T-cell (primary cell): ENCODE results near the gene TK2. TPM values are rescaled to one million over a fixed set of nuclear protein-coding genes. Genes with fewer than 3 reads are reported as not detected.
"Not testable (repeated sequence)": the region's sequence is repeated elsewhere in the genome, so short reads cannot be mapped to it uniquely, and the experiment has no call there.

Experiments used
- ATAC-seq, 4 experiments: fragments of 200-7000 bp in 3 of 4; fragments of 150-1000 bp in 1 of 4; cut with Tn5 transposase; replicated peaks in 1 of 4; 1 replicate in 3 of 4; 2 replicates in 1 of 4; pipeline ENCODE4 v1.10.0; 2021; ENCODE audit warnings: moderate library complexity in 3 of 4, mild to moderate bottlenecking in 2 of 4, moderate number of reproducible peaks in 1 of 4
- CTCF ChIA-PET, 2 donors: fragments of 300-600 bp; sonication (Branson Sonifier 250); formaldehyde crosslinking; loops; one replicate each; lab custom pipeline; 2022; ENCODE audit warnings: antibody characterized with exemption in 2 of 2; lab: Charles Lee
- POLR2A ChIA-PET, 2 donors: fragments of 300-600 bp; sonication (Branson Sonifier 250); formaldehyde crosslinking; loops; one replicate each; lab custom pipeline; 2022; ENCODE audit warnings: antibody characterized with exemption in 2 of 2; lab: Charles Lee
- DNase-seq, 35 experiments: peaks; one replicate each; pipeline versions ENCODE4 v3.0.0 to v3.0.0-alpha.2; 2013 to 2023
- H3K27ac ChIP-seq: one replicate; pipeline ENCODE4 v1.5.1; 2013; ENCODE audit warnings: low read length
- H3K27me3 ChIP-seq, 2 experiments: replicated peaks in 1 of 2; 1 replicate in 1 of 2; 2 replicates in 1 of 2; pipeline versions ENCODE4 v1.6.1 to v1.7.0; 2013; ENCODE audit warnings: low read length in 1 of 2, mixed read lengths in 1 of 2; ENCODE audit not compliant: control insufficient read depth in 2 of 2, insufficient read depth in 2 of 2; ENCODE audit errors: extremely low read depth in 1 of 2
- H3K36me3 ChIP-seq, 2 donors: 1 replicate in 1 of 2; 2 replicates in 1 of 2; pipeline versions ENCODE4 v1.6.1 to v1.7.0; 2013; ENCODE audit warnings: low read length in 1 of 2; ENCODE audit not compliant: control insufficient read depth in 2 of 2, insufficient read depth in 1 of 2; ENCODE audit errors: extremely low read depth in 1 of 2
- H3K4me1 ChIP-seq, 2 experiments: 1 replicate in 1 of 2; 2 replicates in 1 of 2; pipeline versions ENCODE4 v1.6.1 to v1.7.0; 2013; ENCODE audit warnings: low read length in 2 of 2, mixed read lengths in 1 of 2; ENCODE audit not compliant: insufficient read depth in 2 of 2, control insufficient read depth in 1 of 2; ENCODE audit errors: extremely low read depth in 1 of 2
- H3K4me3 ChIP-seq, 2 donors: 1 replicate in 1 of 2; 2 replicates in 1 of 2; pipeline versions ENCODE4 v1.5.1 to v1.7.0; 2013; ENCODE audit warnings: mild to moderate bottlenecking in 2 of 2, low read length in 1 of 2, moderate library complexity in 1 of 2; ENCODE audit not compliant: control insufficient read depth in 1 of 2; ENCODE audit errors: extremely low read depth in 1 of 2
- H3K9me3 ChIP-seq: 2 replicates; pipeline ENCODE4 v1.7.0; 2013
- H3K27ac Mint-ChIP-seq, 2 donors: one replicate each; pipeline ENCODE4 v1.8.0; 2020 to 2021; ENCODE audit warnings: mild to moderate bottlenecking in 2 of 2, mixed read lengths in 2 of 2
- H3K27me3 Mint-ChIP-seq, 2 donors: one replicate each; pipeline ENCODE4 v1.8.0; 2021 to 2022; ENCODE audit warnings: mixed read lengths in 2 of 2
- H3K36me3 Mint-ChIP-seq: one replicate; pipeline ENCODE4 v1.8.0; 2021; ENCODE audit warnings: mixed read lengths
- H3K4me1 Mint-ChIP-seq, 3 donors: one replicate each; pipeline ENCODE4 v1.8.0; 2020 to 2022; ENCODE audit warnings: mixed read lengths in 3 of 3, mild to moderate bottlenecking in 1 of 3
- H3K4me3 Mint-ChIP-seq, 3 donors: one replicate each; pipeline ENCODE4 v1.8.0; 2020 to 2022; ENCODE audit warnings: mild to moderate bottlenecking in 3 of 3, mixed read lengths in 3 of 3, moderate library complexity in 3 of 3
- H3K9me3 Mint-ChIP-seq, 3 donors: one replicate each; pipeline ENCODE4 v1.8.0; 2020 to 2022; ENCODE audit warnings: mixed read lengths in 3 of 3
- whole genome bisulfite sequencing: methylation state at CpG from one replicate; pipeline ENCODE4 v1.1.5; 2013; ENCODE audit warnings: missing lambda C conversion rate; ENCODE audit not compliant: insufficient coverage; 5-methylcytosine and 5-hydroxymethylcytosine counted together
- total RNA-seq, 35 experiments: library from RNA in 6 of 35; stranded (reverse) in 6 of 35; fragments of 120-200 nt in 1 of 35; gene quantifications; one replicate each; pipeline versions ENCODE4 v1.2.1 to v1.2.4 and lab custom pipeline; 2013 to 2026

TK2 gene
- total RNA-seq, 5 donors from 2014 or later (not counting 1 experiment from before 2014, with no cell fraction given): 4.6 to 10.8 (median 8.4) TPM

- Mint-ChIP-seq H3K36me3 (no peaks in the 10 kb centered on the region), H3K27me3 (no peaks in the 10 kb centered on the region), H3K4me1 (peaks cover 70 to 86% (median 78%) of the 10 kb centered on the region in 3 donors), H3K27ac (peak overlapping the region; percentile 96 to 99), H3K9me3 (no peaks in the 10 kb centered on the region), H3K4me3 (peak overlapping the region in 1 of 3 donors; percentile 73)
- DNase-seq (no peak), ATAC-seq (no peak)
- Histone ChIP-seq H3K27ac (peak overlapping the region; percentile 96), H3K4me1 (peaks cover 43 to 75% of the 10 kb centered on the region in 2 experiments), H3K27me3 (no peaks in the 10 kb centered on the region), H3K36me3 (no peaks in the 10 kb centered on the region), H3K9me3 (no peaks in the 10 kb centered on the region), H3K4me3 (no peak overlapping the region)
- CTCF ChIA-PET: interaction anchor here in 1 of 2 donors (0.7 to 1.0 kb wide), 2 partner anchors 33 to 45 kb away, joined by 4 to 5 read pairs; no protein-coding TSS in a partner anchor
- POLR2A ChIA-PET: no interaction called here
- 100% methylated on average over 6 of the region's 8 CpGs for WGBS
Observed at GRCh38 chr16:66517586-66518263, 32.2 kb downstream of the TK2 start.

GRCh38 chr16:66516808-66517585 is 32.9 kb downstream of the TK2 start:
- peaks cover under 1% of the 10 kb centered on the region for H3K36me3 Mint-ChIP-seq
- DNase-seq (peak; percentile 40 to 86 (median 69)), ATAC-seq (peak; percentile 73 to 87 (median 78))
- H3K4me1 ChIP-seq: peaks cover 37 to 67% of the 10 kb centered on the region in 2 experiments
- H3K27me3 Mint-ChIP-seq: no peaks in the 10 kb centered on the region
- no peaks in the 10 kb centered on the region for H3K9me3 ChIP-seq
- peak overlapping the region; percentile 96 to 99 for H3K27ac Mint-ChIP-seq
- H3K4me3 ChIP-seq: no peak overlapping the region
- no peaks in the 10 kb centered on the region for H3K9me3 Mint-ChIP-seq
- no peaks in the 10 kb centered on the region for H3K36me3 ChIP-seq
- CTCF ChIA-PET: interaction anchor here in 1 of 2 donors (0.7 to 1.0 kb wide), 2 partner anchors 34 to 45 kb away, joined by 4 to 5 read pairs; no protein-coding TSS in a partner anchor
- H3K27ac ChIP-seq: peak overlapping the region; percentile 96
- peak overlapping the region; percentile 34 to 73 (median 65) for H3K4me3 Mint-ChIP-seq
- 20% methylated on average over 6 of the region's 15 CpGs for whole genome bisulfite sequencing
- peaks cover 65 to 81% (median 71%) of the 10 kb centered on the region in 3 donors for H3K4me1 Mint-ChIP-seq
- POLR2A ChIA-PET: no interaction called here
- H3K27me3 ChIP-seq: no peaks in the 10 kb centered on the region

GRCh38 chr16:66516509-66516807 is 33.5 kb downstream of the TK2 start:
- H3K4me3 ChIP-seq: no peak overlapping the region
- Mint-ChIP-seq H3K27me3 (no peaks in the 10 kb centered on the region), H3K36me3 (peaks cover 2% of the 10 kb centered on the region), H3K4me3 (peak overlapping the region; percentile 34 to 73 (median 62)), H3K4me1 (peaks cover 63 to 81% (median 68%) of the 10 kb centered on the region in 3 donors), H3K9me3 (no peaks in the 10 kb centered on the region), H3K27ac (peak overlapping the region; percentile 96 to 99)
- 55% methylated on average over 6 of the region's 8 CpGs for WGBS
- H3K9me3 ChIP-seq: no peaks in the 10 kb centered on the region
- no peaks in the 10 kb centered on the region for H3K36me3 ChIP-seq
- no peaks in the 10 kb centered on the region for H3K27me3 ChIP-seq
- H3K27ac ChIP-seq: peak overlapping the region; percentile 96
- H3K4me1 ChIP-seq: peaks cover 32 to 62% of the 10 kb centered on the region in 2 experiments
- ATAC-seq (peak in 1 of 4 experiments; percentile 14), DNase-seq (no peak)
- ChIA-PET CTCF (no interaction called here), POLR2A (no interaction called here)

- Mint-ChIP-seq H3K27ac (peak overlapping the region; percentile 96 to 99), H3K27me3 (no peaks in the 10 kb centered on the region), H3K4me1 (peaks cover 57 to 75% (median 61%) of the 10 kb centered on the region in 3 donors), H3K36me3 (peaks cover 2% of the 10 kb centered on the region), H3K9me3 (no peaks in the 10 kb centered on the region), H3K4me3 (peak overlapping the region; percentile 34 to 73 (median 62))
- H3K4me1 ChIP-seq: peaks cover 26 to 56% of the 10 kb centered on the region in 2 experiments
- POLR2A ChIA-PET: no interaction called here
- peak overlapping the region; percentile 96 for H3K27ac ChIP-seq
- no peaks in the 10 kb centered on the region for H3K36me3 ChIP-seq
- H3K27me3 ChIP-seq: no peaks in the 10 kb centered on the region
- H3K9me3 ChIP-seq: no peaks in the 10 kb centered on the region
- CTCF ChIA-PET: interaction anchor here (0.5 to 0.9 kb wide), 2 partner anchors 20 to 24 kb away, joined by 4 to 11 read pairs; no protein-coding TSS in a partner anchor
- H3K4me3 ChIP-seq: no peak overlapping the region
- no peak for ATAC-seq
- 79% methylated on average over 8 of the region's 12 CpGs for WGBS
- peak in 1 of 35 experiments; percentile 25 for DNase-seq
Observed at GRCh38 chr16:66515596-66516508, 34.1 kb downstream of the TK2 start.

- POLR2A ChIA-PET, H3K27me3 ChIP-seq, H3K36me3 Mint-ChIP-seq, H3K9me3 Mint-ChIP-seq, H3K27me3 Mint-ChIP-seq, H3K4me3 ChIP-seq, ATAC-seq, H3K36me3 ChIP-seq, H3K9me3 ChIP-seq: not testable (repeated sequence)
- peak in 1 of 35 experiments; percentile 11 for DNase-seq
- WGBS: 91% methylated on average over 7 of the region's 10 CpGs
- H3K27ac ChIP-seq: peak overlapping the region; percentile 96
- Mint-ChIP-seq H3K4me3 (peak overlapping the region in 1 of 3 donors; percentile 73), H3K4me1 (peaks cover 49 to 68% (median 54%) of the 10 kb centered on the region in 3 donors), H3K27ac (peak overlapping the region; percentile 96 to 99)
- peaks cover 19 to 48% of the 10 kb centered on the region in 2 experiments for H3K4me1 ChIP-seq
- CTCF ChIA-PET: interaction anchor here (0.5 to 0.9 kb wide), 2 partner anchors 21 to 25 kb away, joined by 4 to 11 read pairs; no protein-coding TSS in a partner anchor
Observed at GRCh38 chr16:66514980-66515595, 34.8 kb downstream of the TK2 start.
